ENCODE data around the gene EPB41L4A. TPM values are rescaled to one million over a fixed set of nuclear protein-coding genes. Genes with fewer than 3 reads are reported as not detected.
"Not testable (repeated sequence)": the region's sequence is repeated elsewhere in the genome, so short reads cannot be mapped to it uniquely, and the experiment has no call there.

Gene EPB41L4A
- total and polyA plus RNA-seq, 2 experiments from 2014 or later, result 10.5 to 14.4 TPM

DNA sequence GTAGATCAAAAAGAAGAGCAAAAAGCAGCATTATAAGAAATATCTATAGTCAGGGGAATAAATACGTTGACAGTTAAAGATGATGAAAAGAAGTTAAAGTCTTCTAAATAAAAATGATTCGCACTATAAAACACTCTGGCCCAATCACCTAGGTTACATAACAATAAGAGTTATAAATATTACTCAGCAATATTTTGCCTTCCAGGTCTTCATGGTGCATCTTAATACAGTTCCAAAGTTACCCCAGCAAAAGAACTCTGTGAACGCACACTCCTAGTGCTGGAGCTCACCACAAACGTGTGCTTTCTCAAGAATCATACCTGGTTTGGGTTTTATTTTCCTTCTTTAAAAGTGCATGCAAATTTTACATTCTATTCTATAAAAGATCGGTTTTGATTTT lies 44.7 kb downstream of the EPB41L4A start:
- Histone ChIP-seq H3K4me1 (ENCODE audit: low read depth) (no peaks in the 10 kb centered on the region), H3K4me3 (no peak overlapping the region), H3K36me3 (no peaks in the 10 kb centered on the region), H3K27ac (no peak overlapping the region), H3K9me3 (ENCODE audit: low read depth) (no peaks in the 10 kb centered on the region), H3K27me3 (no peaks in the 10 kb centered on the region)
- TF ChIP-seq, protein P1, sequence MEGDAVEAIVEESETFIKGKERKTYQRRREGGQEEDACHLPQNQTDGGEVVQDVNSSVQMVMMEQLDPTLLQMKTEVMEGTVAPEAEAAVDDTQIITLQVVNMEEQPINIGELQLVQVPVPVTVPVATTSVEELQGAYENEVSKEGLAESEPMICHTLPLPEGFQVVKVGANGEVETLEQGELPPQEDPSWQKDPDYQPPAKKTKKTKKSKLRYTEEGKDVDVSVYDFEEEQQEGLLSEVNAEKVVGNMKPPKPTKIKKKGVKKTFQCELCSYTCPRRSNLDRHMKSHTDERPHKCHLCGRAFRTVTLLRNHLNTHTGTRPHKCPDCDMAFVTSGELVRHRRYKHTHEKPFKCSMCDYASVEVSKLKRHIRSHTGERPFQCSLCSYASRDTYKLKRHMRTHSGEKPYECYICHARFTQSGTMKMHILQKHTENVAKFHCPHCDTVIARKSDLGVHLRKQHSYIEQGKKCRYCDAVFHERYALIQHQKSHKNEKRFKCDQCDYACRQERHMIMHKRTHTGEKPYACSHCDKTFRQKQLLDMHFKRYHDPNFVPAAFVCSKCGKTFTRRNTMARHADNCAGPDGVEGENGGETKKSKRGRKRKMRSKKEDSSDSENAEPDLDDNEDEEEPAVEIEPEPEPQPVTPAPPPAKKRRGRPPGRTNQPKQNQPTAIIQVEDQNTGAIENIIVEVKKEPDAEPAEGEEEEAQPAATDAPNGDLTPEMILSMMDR (IDR thresholded peaks at IDR 0.05; ENCODE audit: low read depth, low read length), result no peak
- DNase-seq (ENCODE audit: low read depth in 1 of 2, low spot score in 1 of 2), result no peak

DNA sequence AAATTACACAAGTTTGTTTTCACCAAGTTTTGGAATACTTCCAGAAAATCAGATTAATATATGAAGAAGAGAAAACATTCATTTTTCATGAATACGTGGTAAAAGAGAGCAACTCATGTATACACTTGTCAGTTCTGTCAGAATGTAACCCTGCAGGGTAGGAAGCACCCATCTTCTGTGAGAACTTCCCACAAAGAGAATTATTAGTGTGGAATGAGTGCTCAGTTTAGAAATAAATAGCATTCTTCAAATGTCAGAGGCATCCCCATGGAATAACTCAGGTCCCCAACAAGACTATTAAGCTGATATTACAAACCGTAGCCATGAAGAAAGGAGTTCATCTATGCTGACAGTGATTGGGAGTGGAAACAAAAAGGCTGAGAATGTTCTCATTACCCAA lies 45.2 kb downstream of the EPB41L4A start:
- Histone ChIP-seq H3K4me3 (no peak overlapping the region), H3K9me3 (ENCODE audit: low read depth) (no peaks in the 10 kb centered on the region), H3K27ac (no peak overlapping the region), H3K36me3 (no peaks in the 10 kb centered on the region), H3K4me1 (ENCODE audit: low read depth) (no peaks in the 10 kb centered on the region), H3K27me3 (no peaks in the 10 kb centered on the region)
- DNase-seq (ENCODE audit: low read depth in 1 of 2, low spot score in 1 of 2), result no peak
- TF ChIP-seq, protein P1 (IDR thresholded peaks at IDR 0.05; ENCODE audit: low read depth, low read length), result no peak

DNA sequence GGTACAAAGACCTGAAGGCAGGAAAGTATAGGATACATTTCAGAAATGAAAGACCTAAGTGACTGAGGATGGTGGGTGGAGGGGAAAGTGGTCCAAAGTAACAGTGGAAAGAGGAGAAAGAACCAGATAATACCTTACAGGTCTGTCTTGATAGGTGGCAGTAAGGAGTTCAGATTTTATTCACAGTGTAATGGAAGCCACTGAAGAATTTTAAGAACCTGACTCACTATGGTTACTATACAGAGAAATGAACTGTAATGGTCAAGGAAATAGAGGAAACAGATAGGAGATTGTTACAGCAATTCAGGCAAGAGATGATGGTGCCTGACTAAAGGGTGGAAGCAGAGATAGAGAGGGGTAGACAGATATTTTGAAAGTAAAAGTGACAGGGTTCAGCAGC lies 46.5 kb downstream of the EPB41L4A start:
- no peaks in the 10 kb centered on the region for H3K4me1 ChIP-seq (ENCODE audit: low read depth)
- H3K27me3 ChIP-seq, result no peaks in the 10 kb centered on the region
- no peak overlapping the region for H3K4me3 ChIP-seq
- H3K27ac ChIP-seq, result no peak overlapping the region
- H3K36me3 ChIP-seq, result no peaks in the 10 kb centered on the region
- DNase-seq (ENCODE audit: low read depth in 1 of 2, low spot score in 1 of 2), result no peak
- H3K9me3 ChIP-seq (ENCODE audit: low read depth), result no peaks in the 10 kb centered on the region
- TF ChIP-seq, protein P1 (IDR thresholded peaks at IDR 0.05; ENCODE audit: low read depth, low read length), result no peak

DNA sequence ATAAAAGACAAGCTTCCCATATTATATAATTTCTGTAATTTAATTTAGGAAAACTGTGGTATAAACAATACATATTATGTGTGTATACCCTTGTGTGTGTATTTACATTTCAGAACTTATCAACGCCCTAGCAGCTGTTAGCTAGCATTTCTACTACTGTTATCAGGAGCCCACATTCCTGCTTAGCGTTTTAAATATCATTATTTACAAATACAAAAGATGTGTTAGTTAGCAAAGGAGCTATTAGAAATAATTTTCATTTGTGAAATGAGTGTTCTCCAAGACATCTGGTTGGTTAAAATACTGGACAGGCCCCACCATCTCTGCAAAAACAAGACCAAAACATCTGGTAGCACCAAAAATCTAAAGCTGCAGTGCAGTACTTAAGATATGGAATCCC lies 48.0 kb downstream of the EPB41L4A start:
- Histone ChIP-seq H3K9me3 (ENCODE audit: low read depth) (no peaks in the 10 kb centered on the region), H3K36me3 (no peaks in the 10 kb centered on the region), H3K4me3 (no peak overlapping the region), H3K4me1 (ENCODE audit: low read depth) (no peaks in the 10 kb centered on the region), H3K27ac (no peak overlapping the region), H3K27me3 (no peaks in the 10 kb centered on the region)
- TF ChIP-seq, protein P1 (IDR thresholded peaks at IDR 0.05; ENCODE audit: low read depth, low read length), result no peak
- DNase-seq (ENCODE audit: low read depth in 1 of 2, low spot score in 1 of 2), result no peak

DNA sequence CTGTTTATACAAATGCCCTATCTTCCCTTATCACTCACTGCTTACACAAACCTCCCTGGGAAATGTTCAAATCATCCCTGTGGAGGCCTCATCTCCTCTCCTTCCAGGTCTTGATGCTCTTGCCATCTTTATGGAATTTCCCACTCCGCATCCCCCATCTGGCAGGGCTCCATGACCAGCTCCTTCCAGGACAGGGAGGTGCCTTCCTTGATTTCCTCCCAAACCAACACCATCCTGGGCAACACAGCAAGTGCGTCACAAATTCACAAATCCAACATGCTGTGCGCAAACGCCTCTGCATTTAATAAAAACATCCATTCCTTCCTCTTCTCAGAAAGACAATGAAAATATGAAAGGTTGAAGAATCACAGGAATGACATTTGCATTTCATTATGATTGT lies 51.7 kb downstream of the EPB41L4A start:
- H3K4me3 ChIP-seq, result no peak overlapping the region
- TF ChIP-seq, protein P1 (IDR thresholded peaks at IDR 0.05; ENCODE audit: low read depth, low read length), result no peak
- H3K27me3 ChIP-seq, result no peaks in the 10 kb centered on the region
- H3K9me3 ChIP-seq (ENCODE audit: low read depth), result no peaks in the 10 kb centered on the region
- no peaks in the 10 kb centered on the region for H3K4me1 ChIP-seq (ENCODE audit: low read depth)
- DNase-seq (ENCODE audit: low read depth in 1 of 2, low spot score in 1 of 2), result no peak
- no peaks in the 10 kb centered on the region for H3K36me3 ChIP-seq
- H3K27ac ChIP-seq, result no peak overlapping the region

DNA sequence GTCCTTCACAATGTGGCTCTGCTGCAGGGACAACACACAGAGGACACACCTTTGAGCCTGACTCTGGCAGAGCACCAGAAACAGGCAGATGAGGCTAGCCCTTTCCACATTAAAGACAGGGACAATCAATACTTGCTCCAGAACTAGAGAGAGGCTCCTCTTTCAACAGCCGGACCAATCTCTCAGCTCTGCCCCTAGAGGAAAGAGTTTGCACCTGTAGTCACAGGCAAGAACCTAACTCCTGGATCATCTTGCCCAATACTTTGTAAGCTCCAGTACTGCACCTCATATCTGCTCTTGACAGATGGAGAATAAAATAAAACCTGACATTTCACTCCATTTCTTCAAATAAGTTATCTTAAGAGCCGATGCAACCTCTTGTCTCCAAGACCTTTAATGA lies 52.1 kb downstream of the EPB41L4A start:
- Histone ChIP-seq H3K4me3 (no peak overlapping the region), H3K4me1 (ENCODE audit: low read depth) (no peaks in the 10 kb centered on the region), H3K9me3 (ENCODE audit: low read depth) (no peaks in the 10 kb centered on the region), H3K27me3 (no peaks in the 10 kb centered on the region), H3K36me3 (no peaks in the 10 kb centered on the region), H3K27ac (no peak overlapping the region)
- TF ChIP-seq, protein P1 (IDR thresholded peaks at IDR 0.05; ENCODE audit: low read depth, low read length), result peak; percentile 33
- DNase-seq (ENCODE audit: low read depth in 1 of 2, low spot score in 1 of 2), result peak in 1 of 2 donors; percentile 11

DNA sequence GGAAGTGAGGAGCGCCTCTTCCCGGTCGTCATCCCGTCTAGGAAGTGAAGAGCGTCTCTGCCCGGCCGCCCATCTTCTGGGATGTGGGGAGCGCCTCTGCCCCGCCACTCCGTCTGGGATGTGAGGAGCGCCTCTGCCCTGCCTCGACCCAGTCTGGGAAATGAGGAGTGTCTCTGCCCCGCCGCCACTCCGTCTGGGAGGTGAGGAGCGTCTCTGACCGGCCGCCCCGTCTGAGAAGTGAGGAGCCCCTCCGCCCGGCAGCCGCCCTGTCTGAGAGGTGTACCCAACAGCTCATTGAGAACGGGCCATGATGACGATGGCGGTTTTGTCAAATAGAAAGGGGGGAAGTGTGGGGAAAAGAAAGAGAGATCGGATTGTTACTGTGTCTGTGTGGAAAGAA lies 58.3 kb downstream of the EPB41L4A start:
- H3K4me1 ChIP-seq (ENCODE audit: low read depth); H3K4me3 ChIP-seq; DNase-seq (ENCODE audit: low read depth in 1 of 2, low spot score in 1 of 2); H3K27ac ChIP-seq; H3K27me3 ChIP-seq; H3K9me3 ChIP-seq (ENCODE audit: low read depth); H3K36me3 ChIP-seq: not testable (repeated sequence)

Measured in cardiac muscle cell (in vitro differentiated cells and primary cell).